OCI-M2 (cell line): ENCODE results near the gene CCSER1.

Experiments used
- DNase-seq: peaks from one replicate; lab custom pipeline; 2025; ENCODE audit not compliant: unreplicated experiment; lab: John Stamatoyannopoulos, UW

Gene CCSER1

GRCh38 chr4:90127706-90128345, 632 bp downstream of the CCSER1 start:
- no peak for DNase-seq

DNA sequence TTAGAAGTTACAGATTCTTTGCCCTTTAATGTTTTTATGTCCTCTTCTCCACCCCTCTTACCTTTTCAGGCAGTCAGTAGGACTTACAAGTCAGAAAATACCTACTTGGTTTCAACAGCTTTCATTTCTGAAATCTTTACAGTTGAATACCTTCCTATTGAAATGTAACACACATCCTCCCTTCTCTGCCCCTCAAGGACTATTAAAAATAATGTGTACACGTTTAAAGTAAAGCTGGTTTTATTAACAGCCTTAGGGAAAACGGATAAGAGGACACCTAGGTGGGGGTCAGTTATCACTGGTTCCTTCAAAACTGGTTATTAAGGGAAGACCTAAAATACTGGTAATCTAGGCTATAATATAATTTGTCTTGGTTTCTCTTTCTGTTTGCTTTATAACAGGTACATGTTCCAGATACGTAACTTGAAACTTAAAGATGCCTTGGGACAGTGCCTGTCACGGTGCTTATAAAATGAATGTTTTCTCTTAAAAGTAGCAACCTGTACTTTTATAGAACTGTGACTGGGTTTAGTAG, 1.8 kb downstream of the CCSER1 start:
- no peak for DNase-seq

- DNase-seq = no peak
Measured at GRCh38 chr4:90130076-90130475, 2.9 kb downstream of the CCSER1 start.

DNA sequence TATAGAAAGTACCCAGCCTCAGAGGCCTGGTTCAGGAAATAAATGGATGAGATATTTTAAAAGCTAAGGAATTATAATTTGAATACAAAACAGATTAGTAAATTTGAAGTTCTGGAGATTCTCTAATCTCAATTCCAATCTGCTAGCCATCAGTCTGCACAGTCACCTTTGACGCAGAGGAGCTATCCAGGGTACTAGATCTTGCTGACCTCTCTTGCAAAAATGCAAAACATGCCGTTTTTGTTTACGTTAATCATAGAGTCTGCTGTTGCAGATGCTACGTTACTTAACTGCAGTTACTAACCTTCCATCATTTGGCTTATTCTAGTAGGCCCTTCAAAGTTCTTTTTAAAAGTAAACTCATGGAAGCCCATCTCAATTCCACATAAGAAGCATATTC, 10.4 kb downstream of the CCSER1 start:
- no peak for DNase-seq

DNA sequence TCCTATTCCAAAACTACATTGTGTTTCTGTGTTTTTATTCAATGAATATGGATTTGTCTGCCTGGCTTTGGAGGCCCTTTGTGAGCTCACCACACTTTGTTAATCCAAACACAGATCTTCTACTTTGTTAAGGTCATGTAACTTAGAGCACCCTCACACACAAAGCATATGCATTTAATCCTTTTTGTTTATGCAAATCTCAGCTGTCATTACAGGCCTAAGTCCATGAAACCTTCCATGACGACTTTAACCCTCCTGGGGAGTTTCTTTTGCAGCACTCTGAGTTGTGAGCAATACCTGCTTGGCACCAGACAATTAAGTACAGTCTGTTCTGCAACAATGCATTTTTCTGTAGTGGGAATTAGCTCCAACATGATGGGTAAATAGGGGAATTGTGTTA, 14.9 kb downstream of the CCSER1 start:
- no peak for DNase-seq

GRCh38 chr4:90145319-90145718, 18.1 kb downstream of the CCSER1 start:
- no peak for DNase-seq

DNA sequence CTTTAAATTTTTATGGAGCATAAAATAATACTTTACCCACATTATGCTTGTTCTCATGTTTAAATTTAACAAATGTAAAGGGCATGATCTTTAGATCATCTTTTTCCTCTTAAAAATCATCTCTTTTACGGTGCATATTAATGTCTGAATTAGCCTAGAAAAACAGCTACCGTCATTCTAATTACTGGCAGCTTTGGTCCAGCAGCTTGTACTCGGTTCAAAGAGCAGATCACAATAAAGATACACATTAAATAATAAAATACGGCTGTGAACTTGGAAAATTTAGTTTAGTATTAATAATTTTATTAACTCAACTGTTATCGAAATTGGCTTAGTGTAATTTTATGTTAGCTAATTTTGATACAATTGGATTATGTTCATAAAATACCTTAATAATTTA, 19.1 kb downstream of the CCSER1 start:
- DNase-seq = no peak

- no peak for DNase-seq
Measured at GRCh38 chr4:90148574-90149148, 21.5 kb downstream of the CCSER1 start.

- DNase-seq = no peak
Measured at GRCh38 chr4:90152024-90152423, 24.8 kb downstream of the CCSER1 start.

GRCh38 chr4:90159193-90159592, 32.0 kb downstream of the CCSER1 start:
- no peak for DNase-seq

DNA sequence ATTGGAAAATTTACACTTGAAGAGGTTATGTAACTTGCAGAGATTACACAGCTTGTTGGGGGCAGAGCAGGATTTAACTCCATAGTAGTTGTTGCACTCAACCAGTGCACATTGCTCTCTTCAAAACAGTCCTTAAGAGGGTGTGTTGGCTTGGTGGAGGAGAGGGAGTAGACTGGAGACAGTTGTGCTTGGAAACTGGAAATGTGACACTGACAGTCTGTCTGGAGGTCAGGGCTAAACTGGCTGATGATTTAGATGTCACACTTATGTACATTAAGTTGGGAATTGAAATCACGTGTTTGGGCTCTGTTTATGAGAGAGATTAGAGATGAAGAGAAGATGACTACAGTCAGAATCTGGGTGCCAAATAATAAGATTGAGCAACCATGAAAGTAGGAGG, 32.9 kb downstream of the CCSER1 start:
- no peak for DNase-seq

DNA sequence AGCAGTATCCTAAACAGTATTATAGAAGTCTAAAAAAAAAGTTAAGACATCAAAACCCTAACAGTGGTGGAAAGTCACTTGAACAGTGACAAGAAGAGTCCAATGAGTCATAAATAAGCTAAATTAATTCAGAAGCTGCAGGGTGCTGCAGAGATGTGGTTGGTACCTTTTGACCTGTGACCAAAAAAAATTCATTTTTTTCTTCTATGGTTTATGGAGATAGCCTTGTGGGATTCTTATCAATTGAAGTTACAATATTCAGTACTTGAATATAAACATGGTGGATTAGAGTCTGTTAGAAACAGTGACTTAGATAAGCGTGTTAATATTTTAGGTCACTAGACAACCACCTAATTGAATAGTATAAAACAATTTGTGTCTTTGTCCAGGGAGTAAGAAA, 35.4 kb downstream of the CCSER1 start:
- DNase-seq = no peak

DNA sequence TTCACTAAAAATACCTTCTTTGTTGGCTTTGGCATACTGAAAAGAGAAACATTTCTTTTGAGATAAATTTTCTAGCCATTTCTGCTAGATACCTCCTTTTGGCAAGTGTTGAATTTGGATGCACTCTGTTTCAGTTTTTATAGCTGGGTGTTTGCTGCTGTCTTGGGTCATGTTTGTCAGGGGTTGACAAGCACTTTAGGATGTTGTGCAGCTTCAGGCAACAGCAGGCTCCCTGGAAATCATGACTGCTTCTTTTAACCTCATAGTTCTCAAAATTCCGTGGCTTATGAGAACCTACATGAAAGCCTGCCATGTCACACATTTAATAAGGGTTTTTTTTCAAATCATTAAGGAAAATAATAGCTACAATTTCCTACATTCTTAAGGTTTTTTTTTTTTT, 36.7 kb downstream of the CCSER1 start:
- DNase-seq = no peak

GRCh38 chr4:90165883-90166282, 38.7 kb downstream of the CCSER1 start:
- no peak for DNase-seq

GRCh38 chr4:90171491-90171890, 44.3 kb downstream of the CCSER1 start:
- no peak for DNase-seq

DNA sequence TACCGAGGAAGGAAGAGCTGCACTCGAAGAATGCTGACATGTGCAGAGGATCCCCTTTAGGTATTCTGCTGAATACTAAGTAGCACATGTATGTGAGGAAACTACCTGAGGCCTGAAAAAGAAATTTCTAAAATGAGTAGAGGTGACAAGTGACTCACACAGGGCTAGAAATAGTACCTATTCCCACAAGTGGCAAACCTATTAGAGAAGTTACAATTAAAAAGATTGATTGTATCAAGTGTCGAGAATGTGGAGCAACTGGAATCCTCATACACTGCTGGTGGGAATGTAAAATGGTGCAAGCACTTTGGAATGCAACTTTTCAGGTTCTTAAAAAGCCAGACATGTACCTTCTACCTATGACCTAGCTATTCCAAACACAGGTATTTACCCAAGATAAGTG, 47.4 kb downstream of the CCSER1 start:
- DNase-seq = no peak

DNA sequence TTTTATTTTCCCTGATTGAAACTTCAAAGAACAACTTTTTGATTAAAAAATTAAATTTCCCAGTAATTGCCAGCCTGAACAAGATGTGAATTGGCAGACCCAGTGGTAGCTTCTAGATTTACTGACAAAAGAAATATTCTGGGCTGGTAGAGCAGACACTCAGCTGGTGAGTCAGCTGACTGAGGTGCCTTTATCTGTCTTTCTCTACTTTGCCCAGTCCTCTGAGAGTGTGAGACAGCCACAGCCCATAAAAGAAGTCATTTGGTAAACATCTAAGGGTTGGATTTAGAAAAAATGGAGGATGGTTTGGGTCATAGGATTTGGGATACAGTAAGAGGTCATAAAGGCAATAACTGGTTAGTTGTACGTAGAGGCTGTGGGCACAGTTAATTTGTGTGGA, 54.5 kb downstream of the CCSER1 start:
- DNase-seq = no peak

- DNase-seq = no peak
Measured at GRCh38 chr4:90183254-90183653, 56.1 kb downstream of the CCSER1 start.

DNA sequence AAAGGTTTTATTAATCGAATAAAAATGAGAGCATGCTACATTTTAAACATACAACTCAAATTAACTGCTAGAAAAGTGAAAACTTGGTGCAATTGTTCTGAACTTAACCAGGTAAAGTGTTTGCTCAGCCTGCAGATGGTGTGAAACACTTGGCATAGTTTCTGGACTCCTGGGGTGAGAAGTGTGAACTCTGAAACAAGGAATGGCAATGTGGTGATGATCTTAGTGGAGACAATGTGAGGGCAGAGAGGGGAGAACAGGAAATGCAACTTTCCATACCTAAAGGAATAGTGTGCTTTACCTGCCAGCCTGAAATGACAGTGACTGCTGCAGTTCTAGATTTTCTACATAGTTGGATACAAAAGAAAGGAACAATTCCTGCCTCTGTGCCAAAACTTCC, 57.4 kb downstream of the CCSER1 start:
- no peak for DNase-seq

- no peak for DNase-seq
Measured at GRCh38 chr4:90185416-90185815, 58.2 kb downstream of the CCSER1 start.

DNA sequence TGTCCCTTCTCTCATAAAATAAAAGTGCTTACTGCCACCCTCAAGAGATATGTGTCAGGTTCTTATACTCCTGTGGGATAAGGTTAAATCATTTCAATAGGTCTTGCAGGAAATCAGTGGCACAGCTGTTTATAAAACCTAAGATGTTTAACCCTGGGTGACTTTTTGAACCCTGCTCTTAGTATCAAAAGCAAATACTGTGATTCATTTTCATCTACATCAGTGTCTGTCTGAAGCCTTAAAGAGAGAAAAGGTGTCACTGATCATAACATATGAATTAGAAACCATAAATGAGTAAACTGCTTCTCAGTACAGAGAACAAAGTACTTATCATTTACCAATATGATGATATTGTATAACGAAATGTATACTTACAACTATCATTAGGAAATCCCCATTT, 59.0 kb downstream of the CCSER1 start:
- no peak for DNase-seq

DNA sequence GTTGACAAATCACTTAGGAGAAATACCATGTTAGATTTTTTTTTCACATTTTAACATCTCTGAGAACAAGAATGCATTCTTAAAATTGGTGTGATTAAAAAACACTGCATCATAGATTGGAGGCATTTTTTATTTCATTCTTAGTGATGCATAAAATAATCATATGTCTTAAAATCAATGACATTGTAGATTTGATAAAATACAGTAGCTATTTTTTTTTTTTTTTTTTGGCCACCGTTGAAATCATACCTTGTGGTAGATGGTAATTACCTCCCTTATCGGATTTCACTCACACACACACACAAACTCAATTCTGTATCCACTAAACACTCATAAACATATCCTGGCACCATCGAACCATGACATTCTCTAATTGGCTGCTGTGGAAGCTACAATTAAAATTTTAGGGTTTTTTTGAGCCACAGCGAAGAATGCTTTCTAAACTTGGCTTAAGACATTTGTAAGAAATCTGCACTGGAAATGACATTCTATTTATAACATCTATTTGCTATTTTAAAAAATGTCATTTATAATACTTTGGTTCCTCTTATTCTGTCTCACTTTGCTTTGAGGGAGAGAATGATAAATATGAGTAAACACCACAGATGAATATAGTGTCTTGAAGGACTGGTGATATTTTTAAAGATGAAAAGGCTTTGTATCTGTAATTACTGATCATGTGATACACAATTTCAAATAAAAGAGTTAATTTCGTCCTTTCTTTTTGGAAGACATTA, 60.1 kb downstream of the CCSER1 start:
- no peak for DNase-seq
